ENCODE measurements around the gene PTPRM.

Gene PTPRM

DNA sequence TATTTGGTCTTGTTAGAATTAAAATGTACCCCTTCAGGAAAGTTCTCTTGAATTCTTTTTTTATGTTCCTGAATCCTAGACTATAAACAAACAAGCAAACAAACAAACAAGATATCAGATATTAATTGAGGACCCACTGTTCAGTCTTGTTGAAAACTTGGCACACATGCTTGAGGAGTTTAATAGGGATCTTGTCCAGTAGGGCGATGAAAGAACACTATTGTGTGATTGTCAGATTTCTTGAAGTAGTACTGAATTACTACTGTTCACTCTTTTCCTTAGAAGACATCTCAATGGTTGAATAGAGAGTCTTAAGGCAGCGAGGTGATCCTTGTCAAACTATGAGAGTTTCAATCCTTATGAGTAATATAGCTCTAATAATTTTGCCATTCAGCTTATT lies 130.2 kb downstream of the PTPRM start:
- TF ChIP-seq, protein P1, sequence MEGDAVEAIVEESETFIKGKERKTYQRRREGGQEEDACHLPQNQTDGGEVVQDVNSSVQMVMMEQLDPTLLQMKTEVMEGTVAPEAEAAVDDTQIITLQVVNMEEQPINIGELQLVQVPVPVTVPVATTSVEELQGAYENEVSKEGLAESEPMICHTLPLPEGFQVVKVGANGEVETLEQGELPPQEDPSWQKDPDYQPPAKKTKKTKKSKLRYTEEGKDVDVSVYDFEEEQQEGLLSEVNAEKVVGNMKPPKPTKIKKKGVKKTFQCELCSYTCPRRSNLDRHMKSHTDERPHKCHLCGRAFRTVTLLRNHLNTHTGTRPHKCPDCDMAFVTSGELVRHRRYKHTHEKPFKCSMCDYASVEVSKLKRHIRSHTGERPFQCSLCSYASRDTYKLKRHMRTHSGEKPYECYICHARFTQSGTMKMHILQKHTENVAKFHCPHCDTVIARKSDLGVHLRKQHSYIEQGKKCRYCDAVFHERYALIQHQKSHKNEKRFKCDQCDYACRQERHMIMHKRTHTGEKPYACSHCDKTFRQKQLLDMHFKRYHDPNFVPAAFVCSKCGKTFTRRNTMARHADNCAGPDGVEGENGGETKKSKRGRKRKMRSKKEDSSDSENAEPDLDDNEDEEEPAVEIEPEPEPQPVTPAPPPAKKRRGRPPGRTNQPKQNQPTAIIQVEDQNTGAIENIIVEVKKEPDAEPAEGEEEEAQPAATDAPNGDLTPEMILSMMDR (conservative IDR thresholded peaks at IDR 0.05): no peak
- no peak overlapping the region for H3K27ac ChIP-seq

DNA sequence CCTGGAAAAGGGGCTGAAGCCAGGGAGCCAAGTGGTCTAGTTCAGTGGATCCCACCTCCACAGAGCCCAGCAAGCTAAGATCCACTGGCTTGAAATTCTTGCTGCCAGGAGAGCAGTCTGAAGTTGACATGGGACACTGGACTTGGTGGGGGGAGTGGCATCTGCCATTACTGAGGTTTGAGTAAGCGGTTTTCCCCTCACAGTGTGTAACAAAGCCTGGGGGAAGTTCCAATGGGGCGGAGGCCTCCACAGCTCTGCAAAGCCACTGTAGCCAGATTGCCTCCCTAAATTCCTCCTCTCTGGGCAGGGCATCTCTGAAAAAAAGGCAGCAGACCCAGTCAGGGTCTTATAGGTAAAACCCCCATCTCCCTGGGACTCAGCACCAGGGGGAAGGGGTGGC lies 144.4 kb downstream of the PTPRM start:
- TF ChIP-seq, protein P1 (conservative IDR thresholded peaks at IDR 0.05): no peak
- no peak overlapping the region for H3K27ac ChIP-seq

DNA sequence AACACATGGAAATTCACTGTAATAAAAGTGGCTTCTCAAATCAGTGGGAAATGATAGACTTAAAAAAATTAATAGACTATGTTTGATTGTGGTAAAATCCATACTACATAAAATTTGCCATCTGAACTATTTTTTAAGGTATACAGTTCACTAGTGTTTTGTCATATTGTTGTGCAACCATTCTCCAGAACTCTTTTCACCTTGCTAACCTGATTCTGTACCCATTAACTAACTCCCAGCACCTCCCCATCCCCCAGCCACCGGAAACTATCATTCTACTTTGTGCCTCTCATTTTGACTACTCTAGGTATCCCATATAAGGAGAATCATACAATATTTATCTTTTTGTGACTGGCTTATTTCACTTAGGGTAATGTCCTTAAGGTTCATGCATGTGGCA lies 153.3 kb downstream of the PTPRM start:
- TF ChIP-seq, protein P1 (conservative IDR thresholded peaks at IDR 0.05): no peak

DNA sequence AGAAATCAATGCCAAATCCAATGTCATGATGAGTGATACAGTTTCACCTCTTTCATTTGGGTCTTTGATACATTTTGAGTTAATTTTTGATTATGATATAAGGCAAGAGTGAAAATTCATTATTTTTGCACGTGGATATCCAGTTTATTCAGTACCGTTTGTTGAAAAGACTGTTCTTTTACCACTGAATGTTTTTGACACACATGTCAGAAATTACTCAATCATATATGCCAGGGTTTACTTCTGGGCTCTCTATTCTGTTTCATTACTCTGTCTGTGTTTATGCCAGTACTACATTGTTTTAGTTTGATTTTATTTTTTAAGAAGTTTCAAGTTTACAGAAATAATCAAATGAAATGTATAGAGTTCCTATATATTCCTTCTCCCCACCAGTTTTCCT lies 154.4 kb downstream of the PTPRM start:
- no peak overlapping the region for H3K27ac ChIP-seq
- TF ChIP-seq, protein P1 (conservative IDR thresholded peaks at IDR 0.05): no peak

More for the DNA sequence above, 153.3 kb downstream of the PTPRM start:
- H3K27ac ChIP-seq: no peak overlapping the region

DNA sequence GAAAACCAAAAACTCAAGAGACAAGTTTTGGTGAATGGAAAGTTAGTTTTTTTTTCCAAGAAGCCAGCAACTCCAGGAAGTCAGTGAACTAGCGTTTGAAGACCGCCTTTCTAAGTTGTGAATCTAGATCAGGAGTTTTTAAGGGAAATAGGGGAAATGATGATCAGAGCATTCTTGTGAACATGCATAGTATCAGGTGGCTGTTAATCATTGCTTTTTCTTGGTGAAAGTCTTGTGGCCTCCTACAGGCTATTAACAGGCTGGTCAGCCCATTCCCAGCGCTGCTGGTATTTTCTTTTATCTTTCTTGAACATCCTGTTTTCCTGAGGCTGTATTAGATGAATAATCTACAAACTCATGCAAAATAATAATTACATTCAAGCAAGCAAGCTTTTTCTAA lies 155.8 kb downstream of the PTPRM start:
- TF ChIP-seq, protein P1 (conservative IDR thresholded peaks at IDR 0.05): no peak
- no peak overlapping the region for H3K27ac ChIP-seq

DNA sequence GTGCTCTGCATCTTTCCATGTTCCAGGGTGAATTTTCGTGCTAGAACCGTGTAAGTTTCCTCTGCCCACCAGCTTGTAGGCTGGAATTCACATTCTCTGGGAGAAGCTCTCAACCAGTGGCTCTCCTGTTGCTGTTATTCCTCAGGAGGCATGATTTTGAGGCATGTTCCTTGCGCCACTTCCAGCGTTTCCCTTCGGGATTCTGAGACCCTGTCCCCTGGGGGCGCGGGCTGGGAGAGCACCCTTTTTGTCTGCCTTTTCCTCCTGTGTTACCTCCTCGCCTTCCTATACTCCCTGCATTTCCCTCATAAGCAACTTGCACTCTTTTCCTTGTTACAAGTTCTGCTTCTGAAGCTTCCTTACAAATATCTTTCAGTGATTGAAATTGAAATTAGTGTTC lies 156.4 kb downstream of the PTPRM start:
- H3K27ac ChIP-seq: no peak overlapping the region
- TF ChIP-seq, protein P1 (conservative IDR thresholded peaks at IDR 0.05): no peak

DNA sequence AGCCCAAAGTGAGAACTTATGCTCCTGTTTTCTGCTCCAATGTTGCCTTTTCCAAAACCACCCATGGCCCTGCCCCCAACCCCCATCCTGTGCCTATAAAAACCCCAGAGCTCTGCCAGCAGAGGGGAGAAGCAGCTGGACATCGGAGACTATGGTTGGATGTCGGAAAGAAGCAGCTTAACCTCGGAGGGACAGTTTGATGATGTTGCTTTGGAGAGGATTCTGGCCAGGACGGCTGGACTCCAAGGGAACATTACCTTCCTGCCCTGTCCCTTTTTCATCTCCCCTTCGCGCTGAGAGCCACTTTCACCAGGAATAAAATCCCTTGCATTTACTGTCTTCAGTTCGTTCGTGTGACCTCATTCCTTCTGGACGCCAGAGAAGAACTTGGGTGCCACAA lies 158.4 kb downstream of the PTPRM start:
- H3K27ac ChIP-seq: no peak overlapping the region
- TF ChIP-seq, protein P1 (conservative IDR thresholded peaks at IDR 0.05): no peak

DNA sequence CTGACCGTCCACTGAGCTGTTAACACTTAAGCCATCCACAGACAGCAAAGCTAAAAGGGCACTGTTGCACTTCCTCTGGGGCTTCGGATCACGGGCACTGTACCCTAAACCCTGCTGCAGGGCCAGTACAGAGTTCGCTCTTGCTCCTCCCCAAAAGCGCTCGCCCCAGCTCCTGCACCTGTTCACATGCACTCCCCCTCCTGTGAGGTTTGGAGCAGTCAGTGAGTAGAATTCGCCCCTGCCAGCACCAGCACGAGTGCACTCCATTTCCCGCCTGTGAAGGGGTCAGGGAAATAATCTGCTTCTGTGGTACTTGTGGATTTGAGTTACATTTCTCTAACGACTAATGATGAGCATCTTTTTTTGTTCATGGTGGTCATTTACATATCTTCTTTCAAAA lies 158.8 kb downstream of the PTPRM start:
- TF ChIP-seq, protein P1 (conservative IDR thresholded peaks at IDR 0.05): no peak
- H3K27ac ChIP-seq: no peak overlapping the region
